H1 (cell line): ENCODE results near the gene NPIPA1. TPM values are rescaled to one million over a fixed set of nuclear protein-coding genes. Genes with fewer than 3 reads are reported as not detected.
"Not testable (repeated sequence)": the region's sequence is repeated elsewhere in the genome, so short reads cannot be mapped to it uniquely, and the experiment has no call there.

Experiments
- CTCF ChIA-PET: fragments of 300-600 bp; sonication (Branson Sonifier 250); formaldehyde crosslinking; loops from one replicate; lab custom pipeline; 2021; ENCODE audit not compliant: partially characterized antibody; lab: Charles Lee
- POLR2A ChIA-PET: fragments of 300-600 bp; sonication (Branson Sonifier 250); formaldehyde crosslinking; loops from one replicate; lab custom pipeline; 2021; ENCODE audit warnings: inconsistent platforms; ENCODE audit not compliant: partially characterized antibody; lab: Charles Lee
- DNase-seq, 2 experiments: peaks; one replicate each; pipeline versions ENCODE4 v3.0.0 to v3.0.0-alpha.2; 2010 to 2022; ENCODE audit warnings: low spot score in 2 of 2, low read depth in 1 of 2, mixed read lengths in 1 of 2
- FAIRE-seq: peaks from 2 replicates; lab custom pipeline; 2011; peaks lifted over from hg19 to GRCh38; lab: Jason Lieb, UNC
- H2AFZ ChIP-seq: 2 replicates; pipeline ENCODE4 v1.8.1; 2012; ENCODE audit warnings: low read length, inconsistent platforms
- H2AK5ac ChIP-seq: 2 replicates; pipeline ENCODE4 v1.6.1; 2013; ENCODE audit warnings: low read depth, low read length
- H2BK120ac ChIP-seq: replicated peaks from 2 replicates; pipeline ENCODE3; 2013; ENCODE audit warnings: low read depth, low read length, inconsistent platforms
- H2BK12ac ChIP-seq: 2 replicates; pipeline ENCODE4 v1.6.1; 2013; ENCODE audit warnings: low read depth, low read length
- H2BK15ac ChIP-seq: 2 replicates; pipeline ENCODE4 v1.6.1; 2013; ENCODE audit warnings: low read length
- H2BK20ac ChIP-seq: 2 replicates; pipeline ENCODE4 v1.6.1; 2013; ENCODE audit warnings: low read length
- H2BK5ac ChIP-seq: 2 replicates; pipeline ENCODE4 v1.6.1; 2013; ENCODE audit warnings: low read depth, low read length
- H3K14ac ChIP-seq: 2 replicates; pipeline ENCODE4 v1.6.1; 2013; ENCODE audit warnings: inconsistent platforms; ENCODE audit not compliant: insufficient read length
- H3K18ac ChIP-seq: 2 replicates; pipeline ENCODE4 v1.6.1; 2013; ENCODE audit warnings: low read length; ENCODE audit errors: extremely low read depth
- H3K23ac ChIP-seq: 2 replicates; pipeline ENCODE4 v1.6.1; 2013; ENCODE audit warnings: inconsistent platforms; ENCODE audit not compliant: insufficient read length
- H3K23me2 ChIP-seq: 2 replicates; pipeline ENCODE4 v1.6.1; 2013; ENCODE audit warnings: low read depth, low read length
- H3K27ac ChIP-seq: 2 replicates; pipeline ENCODE4 v1.6.1; 2011; ENCODE audit warnings: low read depth, low read length, inconsistent platforms
- H3K27me3 ChIP-seq, 4 experiments: replicated peaks in 1 of 4; 1 replicate in 1 of 4; 2 replicates in 3 of 4; pipeline versions ENCODE4 v1.6.1 to v1.8.1; 2011 to 2013; ENCODE audit warnings: low read length in 3 of 4, mild to moderate bottlenecking in 3 of 4, inconsistent platforms in 2 of 4, mixed read lengths in 2 of 4, moderate library complexity in 1 of 4; ENCODE audit not compliant: control insufficient read depth in 3 of 4, insufficient read depth in 3 of 4; ENCODE audit errors: extremely low read depth in 1 of 4
- H3K36me3 ChIP-seq, 4 experiments: 2 replicates each; pipeline versions ENCODE4 v1.6.1 to v1.8.1; 2011 to 2013; ENCODE audit warnings: mild to moderate bottlenecking in 4 of 4, low read length in 3 of 4, moderate library complexity in 2 of 4, control low read depth in 1 of 4, inconsistent platforms in 1 of 4; ENCODE audit not compliant: insufficient read depth in 4 of 4, control insufficient read depth in 2 of 4
- H3K4ac ChIP-seq: replicated peaks from 2 replicates; pipeline ENCODE3; 2013; ENCODE audit warnings: low read length, low read depth, mixed read lengths, inconsistent platforms; ENCODE audit not compliant: insufficient read length
- H3K4me1 ChIP-seq, 4 experiments: replicated peaks in 1 of 4; 1 replicate in 1 of 4; 2 replicates in 3 of 4; pipeline versions ENCODE4 v1.6.1 to v1.8.1; 2011 to 2013; ENCODE audit warnings: low read length in 3 of 4, inconsistent platforms in 2 of 4, mixed read lengths in 1 of 4; ENCODE audit not compliant: insufficient read depth in 4 of 4, control insufficient read depth in 3 of 4
- H3K4me2 ChIP-seq, 2 experiments: 2 replicates each; pipeline versions ENCODE4 v1.6.1 to v1.8.1; 2011 to 2013; ENCODE audit warnings: low read depth in 2 of 2, low read length in 2 of 2, control low read depth in 1 of 2, inconsistent platforms in 1 of 2, mild to moderate bottlenecking in 1 of 2; ENCODE audit not compliant: insufficient read depth in 1 of 2
- H3K4me3 ChIP-seq, 4 experiments: fragments of 200-600, 300-600 bp in 1 of 4; sonication (generic), shearing (Covaris generic), sonication (Bioruptor Twin) in 1 of 4; 2 replicates each; pipeline versions ENCODE4 v1.5.1 to v1.8.1; 2011 to 2016; ENCODE audit warnings: low read length in 4 of 4, low read depth in 3 of 4, control low read depth in 2 of 4, inconsistent platforms in 2 of 4, mild to moderate bottlenecking in 2 of 4, mixed read lengths in 1 of 4, moderate library complexity in 1 of 4; ENCODE audit not compliant: insufficient read depth in 2 of 4; ENCODE audit errors: extremely low read depth in 1 of 4
- H3K56ac ChIP-seq: replicated peaks from 2 replicates; pipeline ENCODE3; 2013; ENCODE audit warnings: low read depth, mild to moderate bottlenecking, mixed read lengths, low read length, inconsistent platforms; ENCODE audit not compliant: insufficient read length
- H3K79me1 ChIP-seq: 2 replicates; pipeline ENCODE4 v1.6.1; 2013; ENCODE audit warnings: low read depth, low read length, control low read depth
- H3K79me2 ChIP-seq, 2 experiments: 2 replicates each; pipeline versions ENCODE4 v1.6.1 to v1.8.1; 2012 to 2013; ENCODE audit warnings: low read length in 2 of 2, mild to moderate bottlenecking in 2 of 2, inconsistent platforms in 1 of 2; ENCODE audit not compliant: insufficient read depth in 2 of 2, control insufficient read depth in 1 of 2
- H3K9ac ChIP-seq, 4 experiments: replicated peaks in 1 of 4; 1 replicate in 1 of 4; 2 replicates in 3 of 4; pipeline versions ENCODE4 v1.6.1 to v1.8.1; 2011 to 2013; ENCODE audit warnings: low read depth in 3 of 4, low read length in 3 of 4, control low read depth in 2 of 4, mild to moderate bottlenecking in 2 of 4, moderate library complexity in 2 of 4, inconsistent platforms in 1 of 4; ENCODE audit errors: extremely low read depth in 1 of 4
- H3K9me3 ChIP-seq, 2 experiments: 2 replicates each; pipeline versions ENCODE4 v1.6.1 to v1.8.1; 2012 to 2013; ENCODE audit warnings: mild to moderate bottlenecking in 2 of 2, moderate library complexity in 2 of 2, control low read depth in 1 of 2, inconsistent platforms in 1 of 2, low read depth in 1 of 2, low read length in 1 of 2, mixed read lengths in 1 of 2; ENCODE audit not compliant: insufficient read depth in 2 of 2
- H4K20me1 ChIP-seq, 2 experiments: replicated peaks in 1 of 2; 2 replicates each; pipeline versions ENCODE3 to v1.8.1; 2011 to 2013; ENCODE audit warnings: inconsistent platforms in 2 of 2, low read length in 2 of 2, mild to moderate bottlenecking in 1 of 2; ENCODE audit not compliant: insufficient read depth in 2 of 2, control insufficient read depth in 1 of 2
- H4K5ac ChIP-seq: 2 replicates; pipeline ENCODE4 v1.6.1; 2013; ENCODE audit warnings: low read length, low read depth, mixed read lengths, inconsistent platforms; ENCODE audit not compliant: insufficient read length
- H4K8ac ChIP-seq: 2 replicates; pipeline ENCODE4 v1.8.0; 2013; ENCODE audit warnings: mild to moderate bottlenecking, moderate library complexity, low read length, inconsistent platforms; ENCODE audit not compliant: insufficient read depth; ENCODE audit errors: extremely low read depth
- H4K91ac ChIP-seq: replicated peaks from 2 replicates; pipeline ENCODE3; 2013; ENCODE audit warnings: low read length, mixed read lengths, inconsistent platforms; ENCODE audit not compliant: insufficient read length
- WGBS, 2 experiments: shearing (Covaris generic) in 1 of 2; methylation state at CpG; one replicate each; pipeline versions ENCODE4 v1.1.6 to v1.1.7; 2013 to 2015; ENCODE audit warnings: low lambda C conversion rate in 2 of 2, mixed read lengths in 2 of 2, inconsistent platforms in 1 of 2, low coverage in 1 of 2, missing lambda C conversion rate in 1 of 2; ENCODE audit not compliant: insufficient replicate concordance in 2 of 2, insufficient coverage in 1 of 2, insufficient read length in 1 of 2; ENCODE audit errors: extremely low coverage in 1 of 2, missing lambda C conversion rate in 1 of 2; 5-methylcytosine and 5-hydroxymethylcytosine counted together
- polyA plus RNA-seq, 7 experiments: library from polyadenylated mRNA; depleted of rRNA in 3 of 7; stranded (reverse) in 5 of 7; unstranded in 2 of 7; fragments of >200 nt in 5 of 7; fragments of 200-250 nt in 2 of 7; gene quantifications; 1 replicate in 5 of 7; 2 replicates in 1 of 7; 4 replicates in 1 of 7; pipeline versions ENCODE4 v1.2.1 to v1.2.3, GENCODE V29; 2011 to 2013; ENCODE audit warnings: missing spikeins in 2 of 7, mixed read lengths in 2 of 7
- total RNA-seq: library from RNA; stranded (reverse); fragmentation: NEBNext Ultra II Directional; extraction: Animal tissue kit (Norgen Biotek cat#: 25700); gene quantifications from 2 replicates; pipeline ENCODE4 v1.2.1, GENCODE V29; 2021

Gene NPIPA1
- total and polyA plus RNA-seq, 2 of the 8 experiments (the other 6 are each of a cell fraction or from before 2014, with no cell fraction given) = 60.0 to 97.8 TPM

- POLR2A ChIA-PET, H3K4ac ChIP-seq, H3K36me3 ChIP-seq, DNase-seq, CTCF ChIA-PET, FAIRE-seq, H3K18ac ChIP-seq, H4K8ac ChIP-seq, H3K27me3 ChIP-seq, H3K27ac ChIP-seq, H2BK12ac ChIP-seq, H3K4me3 ChIP-seq, H3K14ac ChIP-seq, H2BK15ac ChIP-seq, H3K23ac ChIP-seq, H2AFZ ChIP-seq, H3K9me3 ChIP-seq, H4K5ac ChIP-seq, H3K56ac ChIP-seq, H3K23me2 ChIP-seq, H3K9ac ChIP-seq, H3K79me1 ChIP-seq, H2BK5ac ChIP-seq, H4K91ac ChIP-seq, H3K4me1 ChIP-seq, H2BK20ac ChIP-seq, H2BK120ac ChIP-seq, H2AK5ac ChIP-seq, H4K20me1 ChIP-seq, H3K4me2 ChIP-seq: not testable (repeated sequence)
- H3K79me2 ChIP-seq = peaks cover 2 to 41% of the 10 kb centered on the region in 2 experiments; a peak in 3 of 4 replicates
- WGBS, 2 experiments = 88% methylated on average over 15 of the region's 16 CpGs; no CpG with 5 or more reads in 1 of the 2 experiments
Measured at GRCh38 chr16:14976971-14977736, 39.9 kb downstream of the NPIPA1 start.

DNA sequence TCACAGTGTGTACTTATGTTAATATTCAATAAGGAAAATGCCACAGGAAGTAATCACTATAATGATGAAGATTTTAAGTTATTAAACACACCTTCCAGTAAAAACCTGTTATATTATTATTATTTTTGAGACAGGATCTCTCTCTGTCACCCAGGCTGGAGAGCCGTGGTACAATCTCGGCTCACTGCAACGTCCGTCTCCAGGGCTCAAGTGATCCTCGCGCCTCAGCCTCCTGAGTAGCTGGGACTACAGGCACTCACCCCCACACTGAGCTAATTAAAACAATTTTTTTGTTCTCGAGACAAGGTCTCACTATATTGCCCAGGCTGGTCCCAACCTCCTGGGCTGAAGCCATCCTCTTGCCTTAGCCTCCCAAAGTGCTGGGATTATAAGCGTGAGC is 41.0 kb downstream of the NPIPA1 start:
- Histone ChIP-seq H3K79me2 (peaks cover 2 to 43% of the 10 kb centered on the region in 2 experiments; a peak in 3 of 4 replicates), H2AK5ac (0 out of 2 replicates have a peak overlapping the region, but pooled peaks have one; percentile 39)
- H2BK120ac ChIP-seq, H2AFZ ChIP-seq, H3K4me3 ChIP-seq, H3K4me2 ChIP-seq, H3K9ac ChIP-seq, H3K56ac ChIP-seq, H3K36me3 ChIP-seq, H3K4me1 ChIP-seq, H4K91ac ChIP-seq, H4K8ac ChIP-seq, H3K27me3 ChIP-seq, H3K23ac ChIP-seq, H2BK5ac ChIP-seq, H4K20me1 ChIP-seq, H3K79me1 ChIP-seq, H3K14ac ChIP-seq, POLR2A ChIA-PET, H3K18ac ChIP-seq, H3K9me3 ChIP-seq, H2BK20ac ChIP-seq, H3K27ac ChIP-seq, H2BK15ac ChIP-seq, DNase-seq, H3K23me2 ChIP-seq, H3K4ac ChIP-seq, H4K5ac ChIP-seq, CTCF ChIA-PET, FAIRE-seq, H2BK12ac ChIP-seq: not testable (repeated sequence)
- WGBS, 2 experiments = 91% methylated on average over 8 of the region's 8 CpGs; no CpG with 5 or more reads in 1 of the 2 experiments
